Measurements from ENCODE around the gene TMEM91. TPM values are rescaled to one million over a fixed set of nuclear protein-coding genes. Genes with fewer than 3 reads are reported as not detected.

The TMEM91 gene
- total RNA-seq, 4 donors from 2014 or later: 7.1 to 28.1 (median 10.9) TPM

- no peaks in the 10 kb centered on the region for H3K9me3 ChIP-seq
- no peaks in the 10 kb centered on the region for H3K27me3 ChIP-seq
- H3K4me1 ChIP-seq: peaks cover 0 to 29% of the 10 kb centered on the region in 2 donors
- intact Hi-C loops (cut with DNase I; ENCODE audit: low total_unique reads): no loop called here
- H3K4me3 ChIP-seq: no peak overlapping the region
- DNase-seq: no peak
- no peak overlapping the region for H3K27ac ChIP-seq
- no peaks in the 10 kb centered on the region for H3K36me3 ChIP-seq
- TF ChIP-seq POLR2A (IDR thresholded peaks at IDR 0.05) (no peak), CTCF (IDR thresholded peaks at IDR 0.05) (no peak)
Observed at GRCh38 chr19:41328842-41329225, 47.5 kb upstream of the TMEM91 start.

- no peak for TF ChIP-seq CTCF (IDR thresholded peaks at IDR 0.05)
- no peak for TF ChIP-seq POLR2A (IDR thresholded peaks at IDR 0.05)
- DNase-seq: no peak
- intact Hi-C loops (cut with DNase I; ENCODE audit: low total_unique reads): no loop called here
- H3K27me3 ChIP-seq: no peaks in the 10 kb centered on the region
- H3K4me3 ChIP-seq: no peak overlapping the region
- H3K36me3 ChIP-seq: no peaks in the 10 kb centered on the region
- H3K9me3 ChIP-seq: no peaks in the 10 kb centered on the region
- no peak overlapping the region for H3K27ac ChIP-seq
- peaks cover 0 to 17% of the 10 kb centered on the region in 2 donors for H3K4me1 ChIP-seq
Observed at GRCh38 chr19:41330481-41330880, 45.9 kb upstream of the TMEM91 start.

- Histone ChIP-seq H3K36me3 (no peaks in the 10 kb centered on the region), H3K27ac (no peak overlapping the region), H3K27me3 (no peaks in the 10 kb centered on the region), H3K4me3 (no peak overlapping the region), H3K4me1 (peaks cover 0 to 10% of the 10 kb centered on the region in 2 donors), H3K9me3 (no peaks in the 10 kb centered on the region)
- no peak for TF ChIP-seq POLR2A (IDR thresholded peaks at IDR 0.05)
- TF ChIP-seq CTCF (IDR thresholded peaks at IDR 0.05): no peak
- no peak for DNase-seq
- intact Hi-C loops (cut with DNase I; ENCODE audit: low total_unique reads): no loop called here
Observed at GRCh38 chr19:41330946-41331678, 45.2 kb upstream of the TMEM91 start.

GRCh38 chr19:41332000-41332399 lies 44.3 kb upstream of the TMEM91 start:
- no peaks in the 10 kb centered on the region for H3K36me3 ChIP-seq
- no peak for DNase-seq
- H3K9me3 ChIP-seq: no peaks in the 10 kb centered on the region
- intact Hi-C loops (cut with DNase I; ENCODE audit: low total_unique reads): no loop called here
- H3K27me3 ChIP-seq: no peaks in the 10 kb centered on the region
- H3K4me1 ChIP-seq: peaks cover 0 to 5% of the 10 kb centered on the region in 2 donors
- no peak for TF ChIP-seq CTCF (IDR thresholded peaks at IDR 0.05)
- no peak for TF ChIP-seq POLR2A (IDR thresholded peaks at IDR 0.05)
- H3K4me3 ChIP-seq: no peak overlapping the region
- H3K27ac ChIP-seq: no peak overlapping the region

GRCh38 chr19:41332468-41332867 lies 43.9 kb upstream of the TMEM91 start:
- Histone ChIP-seq H3K36me3 (no peaks in the 10 kb centered on the region), H3K4me3 (no peak overlapping the region), H3K27ac (no peak overlapping the region), H3K27me3 (no peaks in the 10 kb centered on the region), H3K9me3 (no peaks in the 10 kb centered on the region), H3K4me1 (peaks cover 0 to 2% of the 10 kb centered on the region in 2 donors)
- DNase-seq: no peak
- TF ChIP-seq POLR2A (IDR thresholded peaks at IDR 0.05) (no peak), CTCF (IDR thresholded peaks at IDR 0.05) (no peak)
- intact Hi-C loops (cut with DNase I; ENCODE audit: low total_unique reads): no loop called here
